Endometrium (tissue), 2 donors: ENCODE measurements around the gene PRDX6.
"Not testable (repeated sequence)": the region's sequence is repeated elsewhere in the genome, so short reads cannot be mapped to it uniquely, and the experiment has no call there.

Source experiments
- FAIRE-seq: peaks from 2 replicates; lab custom pipeline; 2012; peaks lifted over from hg19 to GRCh38; lab: Jason Lieb, UNC
- donor health status: control.
- donor health status: control.

PRDX6 gene

DNA sequence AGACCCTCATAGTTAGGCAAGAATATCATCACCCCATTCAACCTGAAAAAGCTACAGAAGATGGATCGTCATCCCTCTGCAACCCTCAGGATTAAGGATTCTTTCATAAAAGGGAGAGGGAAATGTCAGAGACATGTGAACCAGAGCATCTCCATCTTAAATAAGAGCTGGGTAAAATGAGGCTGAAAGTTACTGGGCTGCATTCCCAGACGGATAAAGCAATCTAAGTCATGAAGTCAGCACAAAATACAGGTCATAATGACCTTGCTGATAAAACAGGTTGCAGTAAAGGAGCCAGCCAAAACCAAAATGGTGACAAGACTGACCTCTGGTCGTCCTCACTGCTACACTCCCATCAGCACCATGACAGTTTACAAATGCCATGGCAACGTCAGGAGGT lies 22.6 kb downstream of the PRDX6 start:
- FAIRE-seq, result no peak

GRCh38 chr1:173502104-173502503 lies 25.0 kb downstream of the PRDX6 start:
- FAIRE-seq, result no peak

- no peak for FAIRE-seq
Measured at GRCh38 chr1:173503391-173503790, 26.3 kb downstream of the PRDX6 start.

DNA sequence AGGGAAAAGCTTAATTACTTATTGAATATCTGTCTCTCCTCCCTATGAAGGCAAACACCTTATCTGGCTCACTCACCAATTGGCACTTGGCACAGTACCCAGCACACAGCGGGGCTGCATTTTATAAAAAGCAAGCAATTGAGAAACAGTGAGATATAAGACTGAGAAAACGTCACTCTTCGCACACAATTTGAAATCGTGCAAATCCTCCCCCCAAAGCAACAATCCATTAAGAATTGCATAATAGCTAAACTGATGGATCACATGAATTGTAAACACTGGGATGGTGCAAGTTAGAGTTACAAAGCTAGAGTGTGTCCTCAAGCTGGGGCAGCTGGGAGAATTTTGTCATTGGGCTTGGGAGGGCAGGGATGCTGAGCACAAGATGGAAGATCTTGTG lies 27.1 kb downstream of the PRDX6 start:
- FAIRE-seq, result no peak

- FAIRE-seq, result no peak
Measured at GRCh38 chr1:173505391-173505790, 28.3 kb downstream of the PRDX6 start.

DNA sequence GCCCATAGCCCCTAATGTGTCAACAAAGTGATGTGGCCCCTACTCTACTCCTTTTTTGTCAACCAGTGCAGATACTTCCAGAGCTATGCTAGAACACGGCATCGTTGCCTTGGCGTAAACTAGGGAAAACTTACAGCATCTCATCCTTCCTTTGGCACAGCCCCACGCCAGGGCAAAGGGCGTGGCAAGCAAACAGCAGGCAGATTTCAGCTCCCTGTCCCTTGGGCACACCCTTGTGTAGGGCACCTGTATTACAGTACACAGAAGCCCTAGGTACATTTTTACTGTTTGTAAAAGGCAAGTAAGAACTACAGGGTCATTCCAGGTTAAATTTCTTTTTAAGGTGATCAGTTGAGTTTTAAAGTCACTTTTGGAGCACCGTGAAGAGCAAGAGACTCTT lies 29.3 kb downstream of the PRDX6 start:
- no peak for FAIRE-seq

- FAIRE-seq, result no peak
Measured at GRCh38 chr1:173507205-173507846, 30.2 kb downstream of the PRDX6 start.

- no peak for FAIRE-seq
Measured at GRCh38 chr1:173507847-173508209, 30.7 kb downstream of the PRDX6 start.

DNA sequence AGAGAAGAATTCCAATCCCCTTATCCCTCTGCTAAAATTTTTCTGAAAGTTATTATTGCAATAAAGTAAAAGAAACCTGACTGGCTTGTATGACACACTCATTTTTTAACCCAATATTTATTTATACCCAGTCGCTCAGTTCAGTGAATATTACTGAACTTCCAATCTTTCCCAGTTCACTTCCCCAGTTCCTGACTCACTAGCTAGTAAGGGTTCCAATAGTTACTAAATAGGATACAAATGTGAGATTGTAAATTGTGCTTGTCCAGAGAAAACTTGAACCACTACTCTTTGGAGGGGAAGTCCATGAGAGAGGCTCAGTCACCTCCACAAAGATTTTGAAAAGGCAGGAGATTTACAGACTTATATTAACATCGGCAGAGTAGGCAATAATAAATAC lies 31.4 kb downstream of the PRDX6 start:
- FAIRE-seq, result no peak

GRCh38 chr1:173509797-173510196 lies 32.7 kb downstream of the PRDX6 start:
- no peak for FAIRE-seq

GRCh38 chr1:173514503-173514902 lies 37.4 kb downstream of the PRDX6 start:
- FAIRE-seq, result not testable (repeated sequence)

DNA sequence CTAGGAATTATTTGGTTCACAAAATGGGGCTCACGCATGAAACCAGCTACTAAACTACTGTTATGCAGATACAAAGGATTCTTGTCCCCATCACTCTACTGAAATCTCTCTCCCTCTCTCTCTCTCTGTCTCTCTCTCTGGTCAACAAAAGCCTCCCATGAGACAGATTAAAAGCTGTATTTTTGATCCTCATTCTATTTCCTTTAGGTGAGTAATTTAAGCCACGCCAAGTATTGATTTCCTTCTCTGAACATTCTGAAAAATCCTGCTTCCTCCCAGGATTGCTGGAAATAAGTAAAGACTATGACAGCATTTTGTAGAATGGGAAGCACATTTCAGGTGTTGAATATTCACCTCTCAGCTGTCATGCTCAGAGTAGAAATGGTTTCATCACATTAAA lies 43.7 kb downstream of the PRDX6 start:
- FAIRE-seq, result no peak

DNA sequence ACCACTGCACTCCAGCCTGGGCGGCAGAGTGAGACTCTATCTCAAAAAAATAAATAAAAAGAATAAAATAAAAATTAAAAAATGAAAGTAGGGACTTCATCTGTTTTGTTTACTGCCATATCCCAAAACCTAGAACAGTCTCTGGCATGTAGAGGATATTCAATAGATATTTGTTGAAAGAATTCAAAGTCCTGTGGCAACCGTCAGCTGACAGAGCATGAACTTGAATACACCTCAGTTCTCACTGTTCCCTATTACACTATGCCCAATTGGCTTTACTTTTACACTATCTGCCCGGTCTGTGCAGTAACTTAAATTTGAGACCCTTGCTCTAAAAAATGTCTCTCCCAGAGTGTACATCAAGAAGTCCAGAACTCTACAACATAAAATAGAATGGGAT lies 46.2 kb downstream of the PRDX6 start:
- FAIRE-seq, result no peak

DNA sequence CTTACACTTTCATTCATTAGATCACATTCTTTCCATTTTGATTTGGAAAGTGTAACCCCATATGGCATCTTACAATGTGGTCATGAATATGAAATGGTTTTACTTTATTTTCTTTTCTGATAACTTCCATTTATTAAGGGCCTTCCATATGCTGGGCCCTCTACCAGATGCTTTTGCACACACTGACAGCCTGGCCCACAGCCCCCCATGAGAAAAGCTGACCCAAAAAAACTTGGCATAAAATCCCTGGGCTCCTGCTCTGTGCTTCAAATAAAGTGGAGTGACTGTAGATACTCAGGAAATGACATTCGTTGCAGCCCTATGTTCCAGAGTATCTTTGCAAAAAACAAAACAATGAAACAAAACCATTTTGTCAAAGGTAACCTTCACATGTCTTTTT lies 48.8 kb downstream of the PRDX6 start:
- no peak for FAIRE-seq

GRCh38 chr1:173527151-173527826 lies 50.2 kb downstream of the PRDX6 start:
- FAIRE-seq, result no peak

GRCh38 chr1:173529106-173529505 lies 52.0 kb downstream of the PRDX6 start:
- FAIRE-seq, result no peak

GRCh38 chr1:173530795-173531693 lies 53.9 kb downstream of the PRDX6 start:
- FAIRE-seq, result no peak

DNA sequence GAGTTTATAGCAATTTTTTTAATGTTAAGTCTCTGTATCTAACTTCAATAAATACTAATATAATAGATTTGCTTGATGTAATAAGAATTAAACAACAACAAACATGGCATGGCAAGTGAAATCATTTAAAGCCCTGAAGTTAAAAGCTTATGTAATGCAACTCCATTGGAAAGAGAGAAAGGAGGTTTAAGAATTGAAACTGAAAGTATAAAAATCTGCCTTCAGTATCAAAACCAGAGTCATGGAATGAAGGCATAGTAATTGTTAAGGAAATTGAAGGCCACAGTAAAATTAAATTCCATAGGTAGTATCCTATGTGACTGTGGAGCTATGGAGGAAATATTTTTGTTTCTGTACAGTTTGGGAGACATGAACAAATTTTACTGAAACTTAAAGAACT lies 55.1 kb downstream of the PRDX6 start:
- no peak for FAIRE-seq

DNA sequence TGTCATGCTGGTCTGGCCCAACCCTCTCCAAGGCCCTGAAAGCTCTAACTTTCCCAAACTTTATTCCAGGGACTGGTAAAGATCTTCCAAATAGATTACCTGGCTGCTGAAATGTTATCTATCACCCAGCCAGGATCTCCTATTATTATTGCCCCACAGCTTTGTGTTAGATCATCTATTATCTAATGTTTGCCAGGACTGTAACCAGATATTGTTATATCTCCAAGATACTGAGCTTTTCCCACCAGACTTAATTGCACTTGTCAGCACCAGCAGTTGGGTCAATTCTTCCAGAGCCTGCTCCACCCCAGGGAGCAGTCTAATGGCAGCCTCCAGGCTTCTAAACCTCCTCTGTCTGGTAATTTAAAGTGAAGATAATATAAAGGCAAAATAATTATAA lies 59.1 kb downstream of the PRDX6 start:
- FAIRE-seq, result no peak
